Neural cell (in vitro differentiated cells): ENCODE measurements around the gene GSX2.

ENCODE experiments used
- EP300 ChIP-seq: fragments of 450-650 bp; conservative IDR thresholded peaks from 2 replicates; pipeline ENCODE4 v1.6.1; 2014; ENCODE audit warnings: antibody characterized with exemption, mild to moderate bottlenecking, moderate library complexity; ENCODE audit not compliant: poor library complexity, severe bottlenecking
- EZH2 ChIP-seq: fragments of 200-600, 300-800 bp; shearing (Covaris generic), sonication (generic); IDR thresholded peaks from 2 replicates; pipeline ENCODE4 v1.6.1; 2014; ENCODE audit warnings: antibody characterized with exemption, low read length, borderline replicate concordance, mild to moderate bottlenecking; ENCODE audit not compliant: insufficient read depth, poor library complexity, severe bottlenecking
- MXI1 ChIP-seq: fragments of 450-650 bp; conservative IDR thresholded peaks from 2 replicates; pipeline ENCODE4 v1.6.1; 2014; ENCODE audit warnings: antibody characterized with exemption, mild to moderate bottlenecking; ENCODE audit not compliant: poor library complexity, severe bottlenecking
- POLR2AphosphoS5 ChIP-seq: IDR thresholded peaks from 2 replicates; pipeline ENCODE4 v1.6.1; 2012
- RAD21 ChIP-seq: fragments of 450-650 bp; conservative IDR thresholded peaks from 2 replicates; pipeline ENCODE4 v1.6.1; 2014; ENCODE audit warnings: antibody characterized with exemption, mild to moderate bottlenecking, moderate library complexity
- SMC3 ChIP-seq: fragments of 450-650 bp; conservative IDR thresholded peaks from 2 replicates; pipeline ENCODE4 v1.6.1; 2014; ENCODE audit warnings: antibody characterized with exemption, mild to moderate bottlenecking, moderate library complexity; ENCODE audit not compliant: poor library complexity
- TAF1 ChIP-seq: IDR thresholded peaks from 2 replicates; pipeline ENCODE4 v1.6.1; 2012; ENCODE audit warnings: low read depth
- TF ChIP-seq, protein P1 (sequence below): fragments of 450-650 bp; IDR thresholded peaks from 2 replicates; pipeline ENCODE4 v1.5.1; 2014; ENCODE audit warnings: antibody characterized with exemption, mild to moderate bottlenecking, moderate library complexity; ENCODE audit not compliant: poor library complexity, severe bottlenecking
- TF ChIP-seq, protein P2 (sequence below): IDR thresholded peaks from 2 replicates; pipeline ENCODE4 v1.6.1; 2012; ENCODE audit warnings: borderline replicate concordance

DNA sequence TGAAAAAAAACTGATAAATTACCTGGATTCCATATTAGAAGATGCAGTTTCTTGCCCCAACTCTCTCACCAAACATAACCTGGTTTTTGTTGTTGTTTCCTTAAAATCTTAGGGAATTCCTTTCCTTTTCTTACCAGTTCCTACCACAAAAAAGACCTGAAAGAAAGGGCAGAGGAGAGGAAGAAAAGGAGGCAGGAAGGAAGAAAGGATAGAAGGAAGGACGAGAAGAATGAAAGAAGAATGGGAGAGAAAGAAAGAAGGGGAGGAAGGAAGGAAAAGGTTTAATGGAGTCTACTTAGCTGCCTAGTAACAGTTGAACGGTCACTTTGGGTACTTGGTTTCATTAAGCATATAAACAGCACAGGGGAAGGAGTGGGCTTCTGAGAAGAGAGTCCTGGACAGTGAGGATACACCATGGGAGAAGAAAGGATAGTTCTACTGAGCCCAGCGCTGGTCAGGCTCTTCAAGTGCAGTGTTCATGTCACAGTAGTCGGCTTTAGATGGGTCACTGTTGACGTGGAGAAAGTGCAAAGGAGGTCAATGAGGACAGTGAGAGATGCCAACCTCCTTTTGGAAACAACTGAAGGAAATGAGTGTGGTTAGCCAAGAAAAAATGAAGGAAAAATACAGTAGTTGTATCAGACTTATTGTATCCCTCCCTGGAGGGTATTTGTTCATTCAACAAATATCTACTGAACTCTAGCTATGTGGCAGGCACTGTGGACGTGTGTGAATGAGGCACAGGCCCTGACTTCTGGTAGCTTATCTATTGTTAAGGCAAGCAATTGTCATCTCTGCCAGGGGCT is 34.5 kb upstream of the GSX2 start:
- TF ChIP-seq, protein P1, sequence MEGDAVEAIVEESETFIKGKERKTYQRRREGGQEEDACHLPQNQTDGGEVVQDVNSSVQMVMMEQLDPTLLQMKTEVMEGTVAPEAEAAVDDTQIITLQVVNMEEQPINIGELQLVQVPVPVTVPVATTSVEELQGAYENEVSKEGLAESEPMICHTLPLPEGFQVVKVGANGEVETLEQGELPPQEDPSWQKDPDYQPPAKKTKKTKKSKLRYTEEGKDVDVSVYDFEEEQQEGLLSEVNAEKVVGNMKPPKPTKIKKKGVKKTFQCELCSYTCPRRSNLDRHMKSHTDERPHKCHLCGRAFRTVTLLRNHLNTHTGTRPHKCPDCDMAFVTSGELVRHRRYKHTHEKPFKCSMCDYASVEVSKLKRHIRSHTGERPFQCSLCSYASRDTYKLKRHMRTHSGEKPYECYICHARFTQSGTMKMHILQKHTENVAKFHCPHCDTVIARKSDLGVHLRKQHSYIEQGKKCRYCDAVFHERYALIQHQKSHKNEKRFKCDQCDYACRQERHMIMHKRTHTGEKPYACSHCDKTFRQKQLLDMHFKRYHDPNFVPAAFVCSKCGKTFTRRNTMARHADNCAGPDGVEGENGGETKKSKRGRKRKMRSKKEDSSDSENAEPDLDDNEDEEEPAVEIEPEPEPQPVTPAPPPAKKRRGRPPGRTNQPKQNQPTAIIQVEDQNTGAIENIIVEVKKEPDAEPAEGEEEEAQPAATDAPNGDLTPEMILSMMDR, result no peak
- TF ChIP-seq, protein P2, sequence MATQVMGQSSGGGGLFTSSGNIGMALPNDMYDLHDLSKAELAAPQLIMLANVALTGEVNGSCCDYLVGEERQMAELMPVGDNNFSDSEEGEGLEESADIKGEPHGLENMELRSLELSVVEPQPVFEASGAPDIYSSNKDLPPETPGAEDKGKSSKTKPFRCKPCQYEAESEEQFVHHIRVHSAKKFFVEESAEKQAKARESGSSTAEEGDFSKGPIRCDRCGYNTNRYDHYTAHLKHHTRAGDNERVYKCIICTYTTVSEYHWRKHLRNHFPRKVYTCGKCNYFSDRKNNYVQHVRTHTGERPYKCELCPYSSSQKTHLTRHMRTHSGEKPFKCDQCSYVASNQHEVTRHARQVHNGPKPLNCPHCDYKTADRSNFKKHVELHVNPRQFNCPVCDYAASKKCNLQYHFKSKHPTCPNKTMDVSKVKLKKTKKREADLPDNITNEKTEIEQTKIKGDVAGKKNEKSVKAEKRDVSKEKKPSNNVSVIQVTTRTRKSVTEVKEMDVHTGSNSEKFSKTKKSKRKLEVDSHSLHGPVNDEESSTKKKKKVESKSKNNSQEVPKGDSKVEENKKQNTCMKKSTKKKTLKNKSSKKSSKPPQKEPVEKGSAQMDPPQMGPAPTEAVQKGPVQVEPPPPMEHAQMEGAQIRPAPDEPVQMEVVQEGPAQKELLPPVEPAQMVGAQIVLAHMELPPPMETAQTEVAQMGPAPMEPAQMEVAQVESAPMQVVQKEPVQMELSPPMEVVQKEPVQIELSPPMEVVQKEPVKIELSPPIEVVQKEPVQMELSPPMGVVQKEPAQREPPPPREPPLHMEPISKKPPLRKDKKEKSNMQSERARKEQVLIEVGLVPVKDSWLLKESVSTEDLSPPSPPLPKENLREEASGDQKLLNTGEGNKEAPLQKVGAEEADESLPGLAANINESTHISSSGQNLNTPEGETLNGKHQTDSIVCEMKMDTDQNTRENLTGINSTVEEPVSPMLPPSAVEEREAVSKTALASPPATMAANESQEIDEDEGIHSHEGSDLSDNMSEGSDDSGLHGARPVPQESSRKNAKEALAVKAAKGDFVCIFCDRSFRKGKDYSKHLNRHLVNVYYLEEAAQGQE, result no peak
- TF ChIP-seq EP300 (no peak), TAF1 (no peak), EZH2 (no peak), POLR2AphosphoS5 (no peak), RAD21 (no peak), SMC3 (no peak), MXI1 (no peak)
